SK-MEL-5 (cell line): ENCODE results near the gene SI. TPM values are rescaled to one million over a fixed set of nuclear protein-coding genes. Genes with fewer than 3 reads are reported as not detected.
"Not testable (repeated sequence)": the region's sequence is repeated elsewhere in the genome, so short reads cannot be mapped to it uniquely, and the experiment has no call there.

Experiments
- DNase-seq: peaks from one replicate; pipeline ENCODE4 v3.0.0-alpha.2; 2016; ENCODE audit warnings: low read depth, low spot score
- in situ Hi-C: cut with HindIII; loops from 2 replicates; pipeline ENCODE4 v1.10.0; 2016; ENCODE audit warnings: low sequenced_read_pairs, high pct_unique_total_duplicates, low pct_unique_long_range_greater_than_20kb
- polyA plus RNA-seq, 2 experiments: library from polyadenylated mRNA; depleted of rRNA; stranded (reverse); fragments of >200 nt; gene quantifications; 2 replicates each; pipeline ENCODE4 v1.2.3, GENCODE V29; 2015
- total RNA-seq: library from RNA; depleted of rRNA; stranded (reverse); fragments of >200 nt; shearing (Covaris generic); gene quantifications from 2 replicates; pipeline ENCODE4 v1.2.3, GENCODE V29; 2014; rRNA removed

SI gene
- total RNA-seq: not detected in 2 replicates
- polyA plus RNA-seq (2015; cell fraction: cytosol; rRNA removed): 0.01 and 0.04 TPM in 2 replicates
- not detected in 2 replicates for polyA plus RNA-seq (2015; cell fraction: nucleus; rRNA removed)

GRCh38 chr3:165078293-165078692 lies at the start of gene SI:
SI (minus strand) TSS chr3:165078496; CDS start chr3:165076012, 2,484 bp downstream.
- in situ Hi-C loops: no loop called here
- DNase-seq: no peak

- in situ Hi-C loops: no loop called here
Measured at GRCh38 chr3:165125836-165126235, 47.5 kb upstream of the SI start.

GRCh38 chr3:165111401-165111800 lies 33.1 kb upstream of the SI start:
- DNase-seq: no peak
- in situ Hi-C loops: no loop called here

More at GRCh38 chr3:165125836-165126235, 47.5 kb upstream of the SI start:
- DNase-seq: no peak

GRCh38 chr3:165103616-165104015 lies 25.3 kb upstream of the SI start:
- DNase-seq: no peak
- in situ Hi-C loops: no loop called here

DNA sequence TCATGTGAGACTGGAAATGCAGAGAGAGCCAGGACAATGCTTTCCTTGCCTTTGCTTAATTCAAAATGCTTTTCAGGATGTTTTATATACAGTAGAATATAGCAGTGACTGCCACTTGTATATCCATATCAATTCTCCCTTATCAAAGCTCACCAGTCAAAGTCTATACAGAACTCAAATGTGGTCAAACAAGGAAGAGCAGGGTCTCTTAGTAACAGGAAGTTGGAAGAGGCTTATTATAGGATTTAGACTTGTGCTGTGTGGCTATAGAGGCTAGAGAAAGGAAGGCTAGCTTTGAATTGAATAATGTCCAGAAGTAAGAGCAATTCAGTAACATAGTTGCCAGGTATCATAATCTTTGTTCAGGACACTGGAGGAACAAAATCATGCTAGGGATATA lies 4.4 kb upstream of the SI start:
- in situ Hi-C loops: no loop called here

DNA sequence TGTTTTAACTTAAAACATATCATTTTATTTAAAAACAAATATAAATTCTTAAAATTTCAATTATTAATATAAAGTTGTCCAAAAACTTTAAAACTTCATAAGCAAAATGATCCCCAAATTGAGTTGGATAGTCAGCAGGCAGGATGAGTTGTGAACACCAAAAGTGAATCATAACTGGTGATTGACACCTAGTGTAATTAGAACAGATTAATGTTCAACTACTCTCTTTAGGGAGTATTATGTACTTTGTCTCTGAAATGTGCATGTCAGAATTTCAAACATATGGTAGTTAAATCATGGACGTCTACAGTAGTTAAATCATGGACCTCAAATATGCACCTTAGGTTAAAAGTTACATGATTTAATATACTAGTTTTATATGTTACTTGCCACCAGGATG lies 2.9 kb upstream of the SI start:
- DNase-seq: no peak
- in situ Hi-C loops: no loop called here

More for the DNA sequence above, 4.4 kb upstream of the SI start:
- no peak for DNase-seq

- in situ Hi-C loops: no loop called here
Measured at GRCh38 chr3:165075695-165076094, 2.6 kb downstream of the SI start.

DNA sequence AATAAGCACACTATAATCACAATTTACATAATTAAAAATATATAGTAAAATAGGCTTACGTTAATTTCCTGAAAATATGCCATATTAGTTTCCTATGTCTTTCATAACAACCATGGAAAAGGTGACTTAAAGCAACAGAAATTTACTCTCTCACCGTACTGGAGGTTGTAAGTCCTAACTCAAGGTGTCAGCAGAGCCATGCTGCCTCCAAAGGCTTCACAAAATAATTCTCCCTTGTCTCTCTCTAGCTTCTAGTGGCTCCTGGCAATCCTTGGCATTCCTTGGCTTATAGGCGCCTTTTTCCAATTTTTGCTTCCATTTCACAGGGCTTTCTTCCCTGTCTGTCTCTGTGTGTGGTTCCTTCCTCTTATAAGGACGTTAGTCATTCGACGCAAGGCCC lies 7.6 kb downstream of the SI start:
- in situ Hi-C loops: no loop called here
- peak; percentile 3 for DNase-seq

More at GRCh38 chr3:165075695-165076094, 2.6 kb downstream of the SI start:
- no peak for DNase-seq

DNA sequence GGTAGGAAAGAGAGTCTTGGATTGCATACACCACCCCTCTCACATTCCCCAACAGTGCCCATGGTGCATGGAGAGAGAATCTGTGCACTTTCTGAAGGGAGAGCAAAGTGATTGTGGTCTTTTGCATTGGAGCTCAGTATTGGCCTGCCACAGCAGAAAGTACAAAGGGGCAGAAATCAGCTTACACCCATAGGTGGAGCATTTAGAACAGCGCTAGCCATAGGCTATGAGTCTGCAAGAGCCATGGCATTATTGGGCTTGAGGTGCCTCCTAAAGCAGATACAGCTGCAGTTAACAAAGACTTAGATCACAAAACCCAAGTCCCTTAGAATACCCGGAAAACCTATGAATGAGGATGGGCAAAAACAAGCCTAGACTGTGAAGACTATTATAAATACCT lies 21.8 kb downstream of the SI start:
- peak; percentile 4 for DNase-seq
- in situ Hi-C loops: no loop called here

DNA sequence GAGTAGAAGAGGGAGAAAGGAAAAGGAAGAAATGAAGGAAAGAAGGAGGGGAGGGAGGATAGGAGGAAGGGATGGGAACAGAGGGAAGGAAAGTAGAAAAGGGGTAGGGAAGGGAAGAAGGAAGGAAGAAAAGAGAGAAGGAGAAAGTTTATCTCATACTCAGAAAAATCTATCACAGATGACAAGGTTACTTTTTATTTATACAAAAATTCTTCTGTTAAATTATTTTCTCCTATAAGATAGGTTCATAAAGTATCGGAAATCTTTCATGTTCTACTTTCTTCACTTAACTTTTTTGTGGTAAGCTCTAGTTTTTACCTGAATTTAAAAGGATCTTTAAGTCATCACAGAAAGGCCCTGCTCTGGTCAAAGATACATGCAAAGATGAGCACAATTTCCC lies 38.1 kb downstream of the SI start:
- in situ Hi-C loops: no loop called here

DNA sequence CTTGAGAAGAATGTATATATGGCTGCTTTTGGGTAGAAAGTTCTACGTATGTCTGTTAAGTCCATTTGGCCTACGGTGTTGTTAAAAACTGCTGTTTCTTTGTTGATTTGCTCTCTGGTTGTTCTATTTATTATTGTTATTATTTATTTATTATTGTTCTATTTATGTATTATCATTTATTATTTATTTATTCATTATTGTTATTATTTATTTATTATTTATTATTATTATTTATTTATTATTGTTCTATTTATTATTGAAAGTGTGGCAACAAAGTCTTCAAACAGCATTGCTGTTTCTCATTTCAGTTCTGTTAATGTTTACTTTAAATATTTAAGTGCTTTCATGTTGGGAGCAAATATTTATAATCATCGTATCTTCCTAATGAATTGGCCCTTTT lies 66.7 kb downstream of the SI start:
- no peak for DNase-seq
- in situ Hi-C loops: no loop called here

More for the DNA sequence above, 38.1 kb downstream of the SI start:
- no peak for DNase-seq

DNA sequence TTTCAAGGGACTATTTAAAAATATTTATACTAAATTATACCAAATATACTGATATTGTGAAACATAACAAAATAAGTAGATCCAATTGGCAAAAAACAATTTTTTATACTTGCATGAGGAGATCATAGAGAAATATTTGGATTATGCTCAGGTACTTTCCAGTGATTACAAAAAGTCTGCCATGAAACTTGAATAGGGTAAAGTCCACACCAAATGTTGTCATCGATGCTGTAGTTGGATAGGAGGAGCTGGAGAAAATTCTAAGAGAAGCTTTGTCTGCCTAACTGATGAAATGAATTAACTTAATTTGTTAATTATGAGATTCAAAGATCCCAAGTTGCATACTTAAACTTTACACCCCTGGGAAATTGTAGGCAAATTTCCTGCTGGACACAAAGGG lies 93.3 kb downstream of the SI start:
- in situ Hi-C loops: no loop called here
- DNase-seq: no peak

DNA sequence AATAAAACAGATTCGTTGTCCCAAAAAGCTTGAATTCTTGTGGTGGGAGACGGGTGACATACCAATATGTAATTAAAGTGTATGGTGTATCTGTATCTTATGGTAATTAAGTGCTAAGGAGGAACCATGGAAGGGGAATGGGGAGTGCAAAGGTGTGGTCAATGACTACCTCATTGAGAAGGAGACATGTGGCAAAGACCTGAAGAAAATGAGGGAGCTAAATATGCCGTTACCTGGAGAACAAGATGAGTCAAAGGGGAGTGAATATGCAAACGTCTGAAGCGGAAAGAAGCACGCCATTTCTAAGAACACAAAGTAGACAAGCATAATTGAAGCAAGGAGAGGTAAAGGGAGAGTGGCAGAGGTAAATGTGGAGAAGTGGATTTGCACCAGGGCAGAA lies 115.7 kb downstream of the SI start:
- DNase-seq: no peak
- in situ Hi-C loops: no loop called here

- DNase-seq: peak; percentile 96
- in situ Hi-C loops: no loop called here
Measured at GRCh38 chr3:164952966-164953365, 125.3 kb downstream of the SI start.

- DNase-seq: peak; percentile 56
- in situ Hi-C loops: not testable (repeated sequence)
Measured at GRCh38 chr3:164951403-164951802, 126.9 kb downstream of the SI start.

DNA sequence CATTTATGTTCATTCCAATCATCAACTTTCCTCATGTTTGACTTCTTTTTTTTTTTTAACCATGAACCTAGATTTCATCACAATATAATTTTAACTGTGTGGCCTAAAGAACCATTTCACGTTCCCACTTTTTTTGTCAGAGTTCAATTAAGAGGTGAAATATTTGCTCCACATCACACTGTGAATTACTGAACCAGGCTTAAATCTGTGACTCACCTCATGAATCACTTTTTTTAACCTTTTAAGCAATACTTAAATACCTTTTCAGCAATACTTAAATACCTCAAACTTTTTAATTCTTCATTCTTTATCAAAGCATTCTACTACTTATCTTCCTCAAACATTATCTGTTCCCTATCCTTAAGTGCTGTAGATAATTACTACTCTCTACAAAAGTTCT lies 137.6 kb downstream of the SI start:
- in situ Hi-C loops: no loop called here
- no peak for DNase-seq

DNA sequence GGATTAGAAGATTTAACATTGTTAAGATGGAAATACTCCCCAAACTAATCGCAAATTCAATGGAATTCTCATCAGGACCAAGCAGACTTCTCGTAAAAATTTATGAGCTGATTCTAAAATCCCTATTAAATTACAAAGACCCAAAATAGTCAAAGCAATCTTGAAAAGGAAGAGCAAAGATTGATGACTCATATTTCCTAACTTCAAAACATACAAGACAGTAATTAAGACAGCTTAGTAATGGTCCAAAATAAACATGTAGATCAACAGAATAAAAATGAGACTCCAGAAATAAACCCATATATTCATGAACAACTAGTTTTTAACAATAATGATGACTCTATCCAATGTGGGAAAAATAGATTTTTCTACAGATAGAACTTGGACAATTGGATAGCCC lies 148.7 kb downstream of the SI start:
- DNase-seq: no peak
- in situ Hi-C loops: no loop called here
